ENCODE measurements around the gene PHF5A.
"Not testable (repeated sequence)": the region's sequence is repeated elsewhere in the genome, so short reads cannot be mapped to it uniquely, and the experiment has no call there.

Gene PHF5A

DNA sequence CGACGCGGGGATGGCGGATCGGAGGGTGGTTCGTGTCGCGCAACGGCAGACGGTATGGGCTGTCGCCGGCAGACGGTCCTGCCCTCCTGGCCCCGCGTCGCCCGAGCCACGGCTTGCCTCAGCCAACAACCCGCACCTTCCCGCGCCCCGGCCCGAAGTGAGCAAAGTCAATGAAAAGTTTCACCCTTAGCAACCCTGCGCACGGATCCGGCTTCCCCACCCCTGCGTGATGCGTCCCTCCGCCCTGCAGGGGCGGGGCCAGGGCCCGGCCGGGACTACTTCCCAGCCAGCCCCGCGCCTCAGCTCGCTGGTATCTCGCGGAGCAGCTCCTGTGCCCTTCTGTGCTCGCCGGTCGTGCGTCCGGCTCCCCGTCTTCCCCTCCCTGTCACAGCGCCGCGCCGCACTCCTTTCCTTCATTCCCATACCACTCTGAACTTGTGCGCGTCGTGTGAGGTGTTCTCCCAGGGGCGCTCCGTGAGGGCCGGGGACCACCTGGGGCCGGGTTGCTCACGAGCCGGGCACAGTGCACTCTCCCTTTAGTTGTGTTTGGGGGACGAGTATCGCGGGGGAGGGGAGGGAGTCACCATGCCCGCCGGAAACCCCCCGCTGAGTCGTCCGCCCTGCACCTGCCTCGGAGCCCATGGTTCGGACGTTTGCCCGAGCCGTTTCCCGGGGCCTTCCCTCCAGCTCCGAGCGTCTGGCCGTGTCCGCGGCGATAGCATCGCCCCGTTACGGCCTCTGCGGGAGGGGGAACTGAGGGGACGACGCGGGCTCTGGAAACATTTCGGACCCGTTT, 21.7 kb downstream of the PHF5A start, which contains the start of gene TOB2:
Gene TOB2 (minus strand): TSS at position 163 of the 796 bp plus-strand sequence. CDS start 9,456 bp downstream, outside the sequence.
- peak; percentile 96 for DNase-seq

DNA sequence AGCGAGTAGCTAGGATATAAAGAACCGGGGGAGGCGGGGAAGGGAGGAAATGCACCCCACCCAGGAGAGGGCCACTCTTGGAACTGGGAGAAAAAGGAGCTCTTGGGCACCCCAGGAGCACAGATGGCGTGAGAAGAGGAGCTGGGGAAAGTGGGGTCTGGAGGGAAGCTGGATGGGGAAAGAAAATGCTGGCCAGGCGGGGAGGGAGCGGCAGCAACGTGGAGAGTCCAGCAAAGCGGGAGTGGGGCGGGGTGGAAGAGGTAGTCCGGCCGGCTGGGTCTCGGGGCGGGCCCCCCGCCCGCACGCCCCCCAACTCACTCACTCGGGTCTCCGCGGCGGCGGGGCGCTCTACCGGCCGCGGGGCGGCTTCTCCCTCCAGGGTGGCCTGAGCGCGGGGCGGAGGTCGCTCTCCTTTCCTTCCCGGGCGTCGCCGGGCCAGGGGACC, 22.4 kb downstream of the PHF5A start:
- DNase-seq: no peak

GRCh38 chr22:41445129-41446056, 23.1 kb downstream of the PHF5A start:
- DNase-seq: no peak

GRCh38 chr22:41444360-41445128, 23.9 kb downstream of the PHF5A start:
- peak; percentile 98 for DNase-seq

- DNase-seq: no peak
Observed at GRCh38 chr22:41442240-41442792, 26.2 kb downstream of the PHF5A start.

DNA sequence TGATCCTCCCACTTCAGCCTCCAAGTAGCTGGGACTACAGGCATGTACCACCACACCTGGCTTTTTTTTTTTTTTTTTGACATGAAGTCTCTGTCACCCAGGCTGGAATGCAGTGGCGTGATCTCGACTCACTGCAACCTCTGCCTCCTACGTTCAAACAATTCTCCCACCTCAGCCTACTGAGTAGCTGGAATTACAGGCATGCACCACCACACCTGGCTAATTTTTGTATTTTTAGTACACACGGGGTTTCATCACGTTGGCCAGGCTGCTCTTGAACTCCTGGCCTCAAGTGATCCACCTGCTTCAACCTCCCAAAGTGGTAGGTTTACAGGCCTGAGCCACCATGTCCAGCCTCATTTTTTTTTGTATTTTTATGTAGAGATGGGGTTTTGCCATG, 28.0 kb downstream of the PHF5A start:
- DNase-seq: not testable (repeated sequence)

- DNase-seq: no peak
Observed at GRCh38 chr22:41437198-41437597, 31.3 kb downstream of the PHF5A start.

GRCh38 chr22:41436322-41437113, 32.0 kb downstream of the PHF5A start:
- DNase-seq: no peak

DNA sequence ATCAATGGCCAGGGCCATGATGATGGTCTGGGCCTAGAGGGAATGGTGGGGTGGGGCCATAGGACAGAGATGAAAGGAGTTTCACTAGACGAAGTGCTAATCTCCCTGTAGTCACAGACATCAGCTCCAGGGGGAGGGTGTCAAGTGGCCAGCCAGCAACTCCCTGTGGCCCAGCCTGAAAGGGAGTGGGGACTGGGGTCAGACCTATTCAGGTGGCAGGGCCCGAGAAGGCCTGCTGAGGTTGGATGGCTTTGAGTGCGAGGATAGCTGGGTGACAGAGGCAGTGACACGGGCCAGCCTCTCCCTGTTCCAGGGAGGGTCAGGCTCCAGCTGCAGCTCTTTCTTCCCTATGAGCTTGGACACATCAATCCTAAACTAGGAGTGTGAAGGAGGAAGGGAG, 32.9 kb downstream of the PHF5A start:
- DNase-seq: no peak

- not testable (repeated sequence) for DNase-seq
Observed at GRCh38 chr22:41434361-41435003, 34.0 kb downstream of the PHF5A start.

DNA sequence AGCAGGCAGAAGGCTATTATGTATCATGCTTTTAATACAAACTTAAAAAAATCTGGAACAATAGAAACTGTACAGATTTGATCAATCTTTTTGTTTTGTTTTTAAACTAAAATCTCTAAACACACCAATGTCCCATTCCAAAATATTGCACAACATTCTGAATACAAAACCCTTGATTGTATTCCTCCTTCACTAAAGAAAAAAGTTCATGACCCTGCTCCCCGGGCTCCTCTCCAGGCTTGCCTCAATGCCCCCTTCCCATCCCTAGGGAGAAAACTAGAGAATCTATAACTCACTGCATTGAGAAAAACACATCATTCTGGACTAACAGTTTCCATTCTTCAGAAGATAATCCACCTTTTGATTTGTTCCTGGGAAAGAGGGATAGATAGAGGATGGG, 35.0 kb downstream of the PHF5A start:
- not testable (repeated sequence) for DNase-seq

DNA sequence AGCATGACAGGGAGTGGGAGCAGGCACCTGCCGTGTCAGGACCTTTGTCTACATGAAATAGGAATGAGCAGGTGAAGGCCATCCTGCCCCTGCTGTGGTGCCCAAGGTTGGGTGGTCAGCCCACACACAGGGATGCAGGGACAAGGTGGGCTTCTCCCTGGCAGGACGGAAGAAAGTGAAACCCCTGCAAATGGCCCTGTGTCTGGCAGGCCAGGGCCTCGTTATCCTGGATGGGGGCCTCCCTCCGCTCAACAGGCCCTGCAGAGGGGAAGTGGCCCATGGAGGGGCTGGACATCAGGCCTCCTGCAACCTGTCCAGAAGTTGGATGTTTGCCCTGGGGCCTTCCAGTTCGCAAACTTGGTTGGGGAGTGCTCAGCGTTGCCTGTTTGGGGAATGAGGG, 36.8 kb downstream of the PHF5A start:
- no peak for DNase-seq

- DNase-seq: no peak
Observed at GRCh38 chr22:41429951-41430332, 38.5 kb downstream of the PHF5A start.

DNA sequence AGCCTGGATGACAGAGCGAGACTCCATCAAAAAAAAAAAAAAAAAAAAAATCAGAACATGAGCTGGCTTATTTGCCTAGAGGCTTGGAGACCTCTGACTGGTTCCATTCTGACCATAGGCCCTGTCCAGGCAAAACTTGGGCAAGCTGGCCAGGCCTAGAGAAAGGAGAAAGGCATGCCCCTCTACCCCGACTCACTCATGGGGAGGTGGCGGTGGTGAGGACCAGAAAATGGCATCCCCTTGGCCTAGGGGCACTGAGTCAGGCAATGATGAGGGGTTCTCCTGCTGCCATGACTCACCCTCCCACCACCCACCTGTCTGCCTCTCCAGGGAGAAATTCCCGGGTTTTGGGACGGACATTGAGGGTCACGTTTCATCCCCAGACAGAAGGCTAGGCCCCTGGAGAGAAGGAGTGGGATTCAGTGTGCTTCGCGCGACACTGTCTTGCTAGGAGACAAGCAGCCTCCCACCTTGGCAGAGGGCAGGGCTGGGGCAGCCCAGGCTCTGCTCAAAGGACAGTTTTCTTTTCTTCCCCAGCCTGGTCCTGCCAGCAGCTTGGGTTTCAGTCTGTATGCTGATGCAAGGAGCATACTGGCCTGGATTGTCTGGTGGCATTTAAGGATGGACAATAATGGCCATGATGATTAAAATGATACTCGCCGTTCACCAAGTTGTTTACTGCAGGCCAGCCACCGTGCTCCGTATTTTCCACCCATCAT, 39.1 kb downstream of the PHF5A start:
- no peak for DNase-seq

DNA sequence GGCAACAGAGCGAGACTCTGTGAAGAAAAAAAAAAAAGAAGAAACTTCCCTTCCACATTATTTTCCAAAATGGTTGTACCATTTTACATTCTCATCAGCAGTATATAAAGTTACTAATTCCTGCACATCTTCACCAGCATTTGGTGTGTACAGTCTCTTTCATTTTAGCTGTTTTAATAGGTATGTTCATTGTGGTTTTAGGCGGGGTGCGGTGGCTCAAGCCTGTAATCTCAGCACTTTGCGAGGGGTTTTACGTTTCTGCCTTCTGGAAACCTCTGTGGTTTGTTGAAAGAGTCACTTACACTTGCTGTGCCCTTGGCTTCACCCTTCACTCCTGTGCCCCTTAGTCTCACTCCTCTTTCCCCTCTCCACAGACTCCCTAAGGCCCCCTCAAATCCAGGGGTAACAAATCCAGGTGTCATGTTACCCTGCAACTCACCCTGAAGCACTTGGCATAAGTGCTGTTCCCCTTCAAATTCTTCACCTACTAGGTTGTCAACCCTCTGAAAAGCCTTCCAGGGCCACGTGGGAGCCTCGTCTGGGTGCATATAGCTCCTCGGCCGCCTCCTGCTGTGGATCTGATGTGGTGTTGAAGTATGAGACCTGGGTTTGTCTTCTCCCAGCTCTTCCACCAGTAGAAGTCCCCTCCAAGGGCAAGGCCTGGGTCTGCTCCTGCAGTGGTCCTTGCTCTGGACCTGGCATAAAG, 42.7 kb downstream of the PHF5A start:
- DNase-seq: no peak

DNA sequence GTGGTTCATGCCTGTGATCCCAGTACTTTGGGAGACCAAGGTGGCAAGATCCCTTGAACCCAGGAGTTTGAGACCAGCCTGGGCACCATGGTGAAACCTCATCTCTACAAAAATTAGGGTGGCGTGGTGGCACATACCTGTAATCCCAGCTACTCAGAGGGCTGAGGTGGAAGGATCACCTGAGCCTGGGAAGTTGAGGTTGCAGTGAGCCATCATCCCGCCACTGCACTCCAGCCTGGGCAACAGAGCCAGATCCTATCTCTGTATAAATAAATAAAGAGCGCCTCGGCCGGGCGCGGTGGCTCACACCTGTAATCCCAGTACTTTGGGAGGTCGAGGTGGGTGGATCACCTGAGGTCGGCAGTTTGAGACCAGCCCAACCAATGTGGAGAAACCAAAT, 49.8 kb downstream of the PHF5A start:
- DNase-seq: no peak

GRCh38 chr22:41417622-41418390, 50.7 kb downstream of the PHF5A start:
- no peak for DNase-seq

GRCh38 chr22:41415554-41415953, 52.9 kb downstream of the PHF5A start:
- DNase-seq: no peak

Measured in fibroblast of skin of abdomen (primary cell).